HG02763 (cell line): ENCODE results near the gene RYR1.
A peak's percentile ranks its signal among the peaks of the same experiment; 100 is the strongest.
"Not testable (repeated sequence)": the region's sequence is repeated elsewhere in the genome, so short reads cannot be mapped to it uniquely, and the experiment has no call there.

ENCODE experiments used
- ATAC-seq: cut with Tn5 transposase; IDR thresholded peaks from one replicate; pipeline ENCODE4 v1.9.1; 2021; ENCODE audit warnings: mild to moderate bottlenecking, moderate library complexity; ENCODE audit not compliant: unreplicated experiment

The RYR1 gene

GRCh38 chr19:38488096-38488495, 54.6 kb downstream of the RYR1 start:
- no peak for ATAC-seq

- ATAC-seq: no peak
Measured at GRCh38 chr19:38488776-38489481, 55.4 kb downstream of the RYR1 start.

GRCh38 chr19:38490861-38491260, 57.4 kb downstream of the RYR1 start:
- no peak for ATAC-seq

- ATAC-seq: no peak
Measured at GRCh38 chr19:38492181-38492813, 58.8 kb downstream of the RYR1 start.

GRCh38 chr19:38494379-38494778, 60.9 kb downstream of the RYR1 start:
- ATAC-seq: no peak

- ATAC-seq: not testable (repeated sequence)
Measured at GRCh38 chr19:38495375-38495774, 61.9 kb downstream of the RYR1 start.

- ATAC-seq: no peak
Measured at GRCh38 chr19:38496116-38496515, 62.6 kb downstream of the RYR1 start.

GRCh38 chr19:38496603-38497487, 63.4 kb downstream of the RYR1 start:
- no peak for ATAC-seq

- ATAC-seq: no peak
Measured at GRCh38 chr19:38497907-38498306, 64.4 kb downstream of the RYR1 start.

GRCh38 chr19:38499532-38499931, 66.0 kb downstream of the RYR1 start:
- no peak for ATAC-seq

GRCh38 chr19:38500450-38500849, 67.0 kb downstream of the RYR1 start:
- ATAC-seq: no peak

- ATAC-seq: no peak
Measured at GRCh38 chr19:38502410-38503076, 69.1 kb downstream of the RYR1 start.

- ATAC-seq: no peak
Measured at GRCh38 chr19:38503077-38503410, 69.6 kb downstream of the RYR1 start.

- no peak for ATAC-seq
Measured at GRCh38 chr19:38505958-38506357, 72.5 kb downstream of the RYR1 start.

GRCh38 chr19:38506375-38506722, 72.9 kb downstream of the RYR1 start:
- ATAC-seq: no peak

GRCh38 chr19:38506723-38507550, 73.4 kb downstream of the RYR1 start:
- ATAC-seq: peak; percentile 64

- no peak for ATAC-seq
Measured at GRCh38 chr19:38507551-38508127, 74.1 kb downstream of the RYR1 start.

GRCh38 chr19:38508507-38508906, 75.0 kb downstream of the RYR1 start:
- ATAC-seq: no peak

- ATAC-seq: no peak
Measured at GRCh38 chr19:38509027-38509426, 75.5 kb downstream of the RYR1 start.

GRCh38 chr19:38511074-38511708, 77.7 kb downstream of the RYR1 start:
- no peak for ATAC-seq
